Uterus (tissue), 2 donors: Measurements from ENCODE around the gene DHDH.

Experiments
- CTCF ChIP-seq, 4 experiments: fragments of 200-600 bp in 2 of 4; fragments of 450-650 bp in 2 of 4; sonication (generic) in 2 of 4; IDR thresholded peaks; one replicate each; pipeline ENCODE4 v1.5.1; 2016 to 2019; ENCODE audit warnings: antibody characterized with exemption in 4 of 4, mild to moderate bottlenecking in 2 of 4, moderate library complexity in 1 of 4
- POLR2A ChIP-seq, 2 donors: fragments of 450-650 bp; IDR thresholded peaks; one replicate each; pipeline ENCODE4 v1.6.1; 2016; ENCODE audit warnings: antibody characterized with exemption in 2 of 2, mild to moderate bottlenecking in 1 of 2, moderate library complexity in 1 of 2

GRCh38 chr19:48992581-48993174 lies 59.2 kb downstream of the DHDH start:
- TF ChIP-seq CTCF (IDR thresholded peaks at IDR 0.05) (no peak), POLR2A (IDR thresholded peaks at IDR 0.05) (no peak)
